Measurements from ENCODE around the gene HMCN1.

Gene HMCN1

DNA sequence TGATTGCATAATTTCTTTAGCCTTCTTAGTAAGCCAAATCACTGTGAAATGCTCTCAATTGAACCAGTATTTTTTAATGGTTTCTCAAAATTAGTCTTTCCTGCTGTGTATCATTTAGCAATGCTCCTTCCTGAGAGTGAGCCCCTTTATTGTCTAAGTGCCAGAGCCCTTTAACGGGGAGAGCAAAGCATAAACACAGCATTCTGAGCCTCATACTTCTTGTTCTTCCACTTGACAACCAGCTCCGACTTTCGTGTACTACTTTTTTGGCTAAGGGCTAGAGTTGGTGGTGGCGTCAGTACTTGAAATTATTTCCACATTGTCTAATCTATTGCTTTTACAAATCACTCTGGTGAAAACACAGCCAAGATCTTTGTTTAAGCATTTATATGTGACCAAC lies 341.8 kb downstream of the HMCN1 start:
- no peaks in the 10 kb centered on the region for H3K27me3 Mint-ChIP-seq
- no peaks in the 10 kb centered on the region for H3K36me3 Mint-ChIP-seq (ENCODE audit: insufficient read depth)
- H3K4me1 Mint-ChIP-seq (ENCODE audit: low read depth in 2 of 2): no peaks in the 10 kb centered on the region
- H3K9me3 Mint-ChIP-seq: no peaks in the 10 kb centered on the region
- H3K27ac Mint-ChIP-seq: no peak overlapping the region
- ATAC-seq (replicated peaks) (no peak), DNase-seq (no peak)
- no peak overlapping the region for H3K4me3 Mint-ChIP-seq

DNA sequence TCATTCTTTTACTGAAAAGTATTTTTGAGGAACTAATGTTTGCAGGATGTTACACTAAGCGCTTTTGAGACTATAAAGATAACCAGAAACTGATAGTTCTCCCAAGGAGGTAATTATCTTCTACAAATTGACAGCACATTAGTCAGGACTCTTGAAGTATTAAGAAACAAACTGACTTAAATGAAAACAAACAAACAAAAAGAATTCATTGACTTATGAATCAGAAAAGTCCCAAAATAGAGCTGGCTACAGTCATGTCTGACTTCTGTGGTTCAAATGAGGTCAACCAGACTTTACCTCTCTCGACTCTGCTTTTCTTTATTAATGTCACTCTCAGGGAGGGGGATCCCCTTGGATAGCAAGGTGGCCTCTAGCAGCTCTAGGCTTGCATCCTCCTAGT lies 344.1 kb downstream of the HMCN1 start:
- H3K4me3 Mint-ChIP-seq: no peak overlapping the region
- H3K4me1 Mint-ChIP-seq (ENCODE audit: low read depth in 2 of 2): no peaks in the 10 kb centered on the region
- no peaks in the 10 kb centered on the region for H3K27me3 Mint-ChIP-seq
- DNase-seq: no peak
- no peaks in the 10 kb centered on the region for H3K9me3 Mint-ChIP-seq
- ATAC-seq (replicated peaks): no peak
- no peak overlapping the region for H3K27ac Mint-ChIP-seq
- H3K36me3 Mint-ChIP-seq (ENCODE audit: insufficient read depth): no peaks in the 10 kb centered on the region

DNA sequence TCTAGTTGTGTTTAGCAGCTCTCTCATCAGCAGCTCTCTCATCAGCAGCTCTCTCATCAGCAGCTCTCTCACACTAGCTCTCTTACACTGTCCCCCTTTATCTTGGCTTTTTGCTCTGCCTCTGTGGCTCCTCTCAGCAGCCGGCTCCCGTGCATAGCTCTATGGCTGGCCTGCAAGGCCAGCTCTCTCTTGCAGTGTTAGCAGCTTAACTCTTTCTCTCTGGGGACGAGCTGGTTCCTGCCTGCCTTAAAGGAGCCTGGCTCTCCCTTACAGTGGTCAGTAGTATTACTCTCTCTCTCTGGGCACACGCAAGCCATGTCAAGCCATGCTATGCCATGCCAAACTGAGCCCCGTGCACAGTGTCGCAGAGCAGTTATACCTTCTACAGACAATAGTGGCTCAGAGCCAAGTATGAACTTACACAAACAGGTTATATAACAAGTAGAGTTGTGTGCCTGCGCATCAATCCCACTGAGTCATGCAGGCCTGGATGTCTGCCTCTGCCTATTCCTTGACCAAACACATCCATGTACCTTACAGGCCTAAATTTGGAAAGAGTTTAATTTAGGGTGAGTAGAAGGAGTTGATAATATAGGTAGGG lies 345.0 kb downstream of the HMCN1 start:
- Mint-ChIP-seq H3K36me3 (ENCODE audit: insufficient read depth) (no peaks in the 10 kb centered on the region), H3K9me3 (no peaks in the 10 kb centered on the region), H3K27ac (no peak overlapping the region), H3K4me3 (no peak overlapping the region), H3K27me3 (no peaks in the 10 kb centered on the region), H3K4me1 (ENCODE audit: low read depth in 2 of 2) (no peaks in the 10 kb centered on the region)
- ATAC-seq (replicated peaks) (no peak), DNase-seq (no peak)

DNA sequence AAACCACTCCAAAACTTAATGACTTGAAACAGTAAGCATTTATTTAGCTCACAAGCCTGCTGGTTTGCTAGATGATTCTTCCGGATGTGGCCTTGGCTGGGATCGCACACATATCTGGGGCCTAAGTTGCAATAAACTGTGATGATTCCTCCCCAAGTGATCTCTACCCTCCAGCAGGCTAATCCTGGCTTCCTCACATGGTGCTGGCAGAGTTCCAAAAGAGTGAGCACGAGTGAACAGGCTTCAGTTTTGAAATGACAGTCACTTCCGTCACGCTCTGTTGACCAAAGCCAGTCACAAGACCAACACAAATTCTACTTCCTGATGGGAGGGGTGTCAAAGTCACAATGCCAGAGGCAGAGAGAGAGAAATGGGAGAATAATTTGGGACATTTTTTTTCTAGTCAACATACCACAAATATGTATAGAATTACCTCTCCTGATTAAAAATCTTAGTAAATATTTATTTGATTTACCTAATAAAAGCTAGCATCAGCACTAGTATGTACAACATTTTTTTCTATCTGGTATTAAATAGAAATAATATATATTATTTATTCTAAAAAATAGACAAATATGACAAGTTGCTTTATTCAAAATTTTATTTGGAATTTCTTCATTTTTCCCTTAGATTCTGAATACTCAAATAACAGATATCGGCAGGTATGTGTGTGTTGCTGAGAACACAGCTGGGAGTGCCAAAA lies 348.2 kb downstream of the HMCN1 start:
- H3K27ac Mint-ChIP-seq: no peak overlapping the region
- H3K4me1 Mint-ChIP-seq (ENCODE audit: low read depth in 2 of 2): no peaks in the 10 kb centered on the region
- DNase-seq (no peak), ATAC-seq (replicated peaks) (peak; percentile 27)
- H3K4me3 Mint-ChIP-seq: no peak overlapping the region
- no peaks in the 10 kb centered on the region for H3K27me3 Mint-ChIP-seq
- no peaks in the 10 kb centered on the region for H3K36me3 Mint-ChIP-seq (ENCODE audit: insufficient read depth)
- H3K9me3 Mint-ChIP-seq: no peaks in the 10 kb centered on the region

DNA sequence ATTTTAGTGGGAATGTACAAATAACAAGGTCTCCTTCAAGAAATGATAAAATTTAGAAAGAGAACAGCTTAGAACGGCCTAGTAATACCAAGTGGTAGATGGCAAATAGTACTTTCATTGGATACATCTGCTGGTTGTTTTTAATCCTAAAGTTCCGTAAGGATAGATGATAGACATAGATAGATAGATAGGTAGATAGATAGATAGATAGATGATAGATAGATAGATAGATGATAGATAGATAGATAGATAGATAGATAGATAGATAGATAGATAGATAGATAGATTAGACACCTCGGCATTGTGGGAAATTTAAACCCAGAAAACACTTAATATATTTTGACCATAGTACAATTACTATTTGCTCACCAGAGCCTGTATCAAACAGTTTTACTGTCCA lies 352.4 kb downstream of the HMCN1 start:
- no peaks in the 10 kb centered on the region for H3K9me3 Mint-ChIP-seq
- H3K27me3 Mint-ChIP-seq: no peaks in the 10 kb centered on the region
- H3K4me3 Mint-ChIP-seq: no peak overlapping the region
- H3K36me3 Mint-ChIP-seq (ENCODE audit: insufficient read depth): no peaks in the 10 kb centered on the region
- no peaks in the 10 kb centered on the region for H3K4me1 Mint-ChIP-seq (ENCODE audit: low read depth in 2 of 2)
- ATAC-seq (replicated peaks): no peak
- no peak for DNase-seq
- H3K27ac Mint-ChIP-seq: no peak overlapping the region

DNA sequence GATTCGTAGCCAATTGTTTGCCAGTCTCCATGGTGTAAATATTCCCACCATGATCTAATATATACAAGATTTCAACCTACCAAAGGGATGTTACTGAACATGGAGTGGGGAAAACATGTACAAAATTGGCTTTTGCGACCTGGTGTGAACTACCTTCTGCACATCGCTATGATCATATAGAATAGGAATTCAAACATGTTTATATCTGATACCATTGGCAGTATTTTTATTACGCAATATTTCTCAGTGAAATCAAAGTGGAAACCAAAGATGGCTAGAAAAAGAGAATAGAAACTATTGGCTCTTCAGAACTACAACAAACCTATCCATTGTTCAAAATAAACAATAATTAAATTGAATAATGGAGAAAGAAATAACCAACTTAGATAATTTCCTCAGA lies 355.7 kb downstream of the HMCN1 start:
- no peaks in the 10 kb centered on the region for H3K4me1 Mint-ChIP-seq (ENCODE audit: low read depth in 2 of 2)
- H3K4me3 Mint-ChIP-seq: no peak overlapping the region
- ATAC-seq (replicated peaks): no peak
- H3K9me3 Mint-ChIP-seq: no peaks in the 10 kb centered on the region
- no peaks in the 10 kb centered on the region for H3K36me3 Mint-ChIP-seq (ENCODE audit: insufficient read depth)
- H3K27ac Mint-ChIP-seq: no peak overlapping the region
- H3K27me3 Mint-ChIP-seq: no peaks in the 10 kb centered on the region
- DNase-seq: no peak

DNA sequence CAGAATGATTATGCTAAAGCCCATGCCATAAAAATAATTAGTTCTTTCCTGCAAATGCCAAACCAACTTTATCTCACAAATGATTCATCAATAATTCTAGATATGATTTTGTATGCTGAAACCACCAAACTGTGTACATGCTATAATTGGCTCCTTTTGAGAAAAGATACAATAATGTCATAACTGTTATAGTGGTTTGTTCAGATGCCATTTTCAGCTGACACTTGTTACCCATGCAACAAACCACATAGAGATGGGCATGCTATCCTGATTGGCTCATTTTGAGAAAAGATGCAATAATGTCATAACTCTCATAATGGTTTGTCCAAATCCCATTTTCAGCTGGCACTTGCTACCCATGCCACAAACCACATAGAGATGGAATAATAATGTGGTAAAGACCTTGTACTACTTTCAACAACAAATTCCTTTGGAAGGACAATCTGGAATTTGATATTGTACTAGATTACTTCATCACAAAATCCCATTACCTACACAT lies 357.1 kb downstream of the HMCN1 start:
- no peaks in the 10 kb centered on the region for H3K36me3 Mint-ChIP-seq (ENCODE audit: insufficient read depth)
- H3K27ac Mint-ChIP-seq: no peak overlapping the region
- H3K4me1 Mint-ChIP-seq (ENCODE audit: low read depth in 2 of 2): no peaks in the 10 kb centered on the region
- no peak overlapping the region for H3K4me3 Mint-ChIP-seq
- DNase-seq (no peak), ATAC-seq (replicated peaks) (no peak)
- H3K9me3 Mint-ChIP-seq: no peaks in the 10 kb centered on the region
- no peaks in the 10 kb centered on the region for H3K27me3 Mint-ChIP-seq

DNA sequence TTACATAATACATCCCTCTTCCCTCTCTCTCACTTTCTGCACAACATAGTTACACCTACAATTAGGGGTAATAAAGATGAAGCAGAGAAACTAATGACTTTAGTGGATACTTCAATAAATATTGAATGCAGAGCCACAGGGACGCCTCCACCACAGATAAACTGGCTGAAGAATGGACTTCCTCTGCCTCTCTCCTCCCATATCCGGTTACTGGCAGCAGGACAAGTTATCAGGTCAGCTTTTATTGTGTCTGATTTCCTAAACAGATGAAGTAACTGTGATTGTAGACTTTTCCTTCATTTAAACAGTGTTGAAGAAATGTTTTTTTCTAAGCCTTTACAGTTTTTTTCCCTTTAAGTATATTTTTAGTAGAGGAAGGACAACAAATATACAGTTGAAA lies 359.2 kb downstream of the HMCN1 start:
- no peak for ATAC-seq (replicated peaks)
- no peaks in the 10 kb centered on the region for H3K9me3 Mint-ChIP-seq
- H3K27ac Mint-ChIP-seq: no peak overlapping the region
- DNase-seq: no peak
- no peaks in the 10 kb centered on the region for H3K4me1 Mint-ChIP-seq (ENCODE audit: low read depth in 2 of 2)
- H3K27me3 Mint-ChIP-seq: no peaks in the 10 kb centered on the region
- H3K4me3 Mint-ChIP-seq: no peak overlapping the region
- H3K36me3 Mint-ChIP-seq (ENCODE audit: insufficient read depth): no peaks in the 10 kb centered on the region

DNA sequence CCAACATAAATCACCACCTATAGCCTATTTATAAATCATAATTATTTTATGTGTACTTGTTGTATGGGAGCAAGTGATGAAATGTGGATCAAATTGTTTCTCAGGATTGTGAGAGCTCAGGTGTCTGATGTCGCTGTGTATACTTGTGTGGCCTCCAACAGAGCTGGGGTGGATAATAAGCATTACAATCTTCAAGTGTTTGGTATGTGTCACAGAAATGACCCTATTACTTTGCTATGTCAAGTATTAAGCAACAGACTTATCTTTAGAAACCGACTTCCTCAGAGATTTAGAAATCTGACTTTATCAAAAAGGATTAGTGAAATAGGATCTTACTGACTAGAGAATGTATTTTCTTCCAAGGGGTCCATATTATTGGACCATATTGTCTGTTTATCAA lies 360.0 kb downstream of the HMCN1 start:
- Mint-ChIP-seq H3K4me1 (ENCODE audit: low read depth in 2 of 2) (no peaks in the 10 kb centered on the region), H3K36me3 (ENCODE audit: insufficient read depth) (no peaks in the 10 kb centered on the region), H3K9me3 (no peaks in the 10 kb centered on the region), H3K27ac (no peak overlapping the region), H3K4me3 (no peak overlapping the region), H3K27me3 (no peaks in the 10 kb centered on the region)
- no peak for ATAC-seq (replicated peaks)
- DNase-seq: no peak

DNA sequence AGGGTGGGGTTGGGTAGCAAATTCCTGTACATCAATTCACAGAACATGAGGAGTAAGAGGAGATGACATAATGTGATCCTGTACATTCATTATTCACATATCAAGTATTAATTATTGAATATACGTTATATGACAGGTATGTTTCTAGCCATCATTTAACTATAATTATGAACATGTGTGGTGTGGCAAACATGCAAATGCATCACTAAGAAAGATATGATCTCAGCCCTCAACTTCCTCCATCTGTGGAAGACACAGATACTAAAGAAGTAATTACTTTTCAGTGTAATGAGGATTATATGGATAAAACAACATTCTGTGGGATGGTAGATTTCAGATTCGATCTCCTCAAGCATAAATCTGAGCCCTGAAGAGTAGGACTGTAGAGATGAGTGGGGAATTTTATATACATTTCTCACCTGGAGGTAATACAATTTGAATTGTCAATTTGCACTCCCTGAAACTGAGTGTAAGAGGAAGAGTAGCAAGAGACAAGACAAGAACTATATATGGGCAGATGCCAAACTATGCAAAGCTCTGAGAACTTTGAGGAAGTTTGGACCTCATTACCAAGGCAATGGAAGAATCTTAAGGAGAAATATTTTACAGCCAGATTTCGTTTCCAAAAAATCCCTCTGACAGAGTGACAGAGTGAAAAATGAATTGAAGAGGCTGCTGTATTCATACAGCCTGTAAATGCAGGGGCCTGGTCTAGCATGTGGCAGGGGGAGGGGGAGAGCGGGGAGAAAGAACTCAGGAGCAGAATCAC lies 365.3 kb downstream of the HMCN1 start:
- DNase-seq (no peak), ATAC-seq (replicated peaks) (no peak)
- no peaks in the 10 kb centered on the region for H3K9me3 Mint-ChIP-seq
- no peak overlapping the region for H3K4me3 Mint-ChIP-seq
- no peak overlapping the region for H3K27ac Mint-ChIP-seq
- H3K27me3 Mint-ChIP-seq: no peaks in the 10 kb centered on the region
- H3K4me1 Mint-ChIP-seq (ENCODE audit: low read depth in 2 of 2): no peaks in the 10 kb centered on the region
- H3K36me3 Mint-ChIP-seq (ENCODE audit: insufficient read depth): no peaks in the 10 kb centered on the region

DNA sequence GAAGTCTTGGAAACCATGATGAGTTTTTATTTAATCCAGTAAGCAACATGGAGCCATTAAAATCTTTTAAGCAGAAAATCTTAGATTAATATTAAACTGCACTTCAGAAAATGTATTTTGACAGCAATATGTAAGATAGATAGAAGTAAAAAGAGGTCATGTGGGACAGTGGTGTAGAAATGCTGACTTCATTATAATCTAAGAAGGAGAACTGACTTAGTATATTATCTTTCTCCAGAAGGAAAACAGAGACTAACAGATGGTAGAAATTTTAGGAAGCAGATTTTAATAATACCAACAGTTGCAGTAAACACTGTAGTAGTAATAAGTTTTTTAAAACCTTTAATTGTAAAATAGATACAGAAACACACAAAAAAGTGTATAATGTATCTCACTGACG lies 367.9 kb downstream of the HMCN1 start:
- Mint-ChIP-seq H3K27me3 (no peaks in the 10 kb centered on the region), H3K4me1 (ENCODE audit: low read depth in 2 of 2) (no peaks in the 10 kb centered on the region), H3K9me3 (no peaks in the 10 kb centered on the region), H3K4me3 (no peak overlapping the region), H3K36me3 (ENCODE audit: insufficient read depth) (no peaks in the 10 kb centered on the region), H3K27ac (no peak overlapping the region)
- ATAC-seq (replicated peaks) (no peak), DNase-seq (no peak)

DNA sequence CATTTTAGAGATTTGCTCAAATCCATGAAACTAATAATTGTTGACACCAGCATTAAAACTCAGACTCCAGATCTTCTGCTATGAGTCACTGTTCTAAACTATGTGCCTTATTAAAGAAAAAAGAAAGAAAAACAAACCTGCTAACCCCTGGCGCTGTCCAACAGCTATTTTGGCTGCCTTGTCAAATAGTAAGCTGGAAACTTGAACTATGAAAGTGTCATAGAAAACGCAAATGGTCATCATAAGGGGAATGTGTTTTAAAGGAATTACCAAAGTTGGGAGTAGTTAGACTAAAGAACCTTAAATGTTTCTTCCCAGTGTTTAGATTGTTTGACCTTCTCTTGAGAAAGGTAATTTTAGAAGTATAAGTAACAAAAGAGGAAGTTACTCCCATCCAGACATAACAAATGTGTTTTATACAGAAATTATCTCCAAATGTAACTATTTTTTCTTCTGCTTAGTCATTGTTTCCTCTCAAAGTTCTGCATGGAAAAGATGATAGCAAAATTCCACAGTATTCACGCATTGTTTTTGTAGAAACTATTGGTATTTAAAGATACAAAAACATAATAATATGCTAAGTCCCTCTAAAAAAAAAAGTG lies 368.5 kb downstream of the HMCN1 start:
- Mint-ChIP-seq H3K27me3 (no peaks in the 10 kb centered on the region), H3K36me3 (ENCODE audit: insufficient read depth) (no peaks in the 10 kb centered on the region), H3K27ac (no peak overlapping the region), H3K4me3 (no peak overlapping the region), H3K9me3 (no peaks in the 10 kb centered on the region), H3K4me1 (ENCODE audit: low read depth in 2 of 2) (no peaks in the 10 kb centered on the region)
- DNase-seq (no peak), ATAC-seq (replicated peaks) (no peak)

DNA sequence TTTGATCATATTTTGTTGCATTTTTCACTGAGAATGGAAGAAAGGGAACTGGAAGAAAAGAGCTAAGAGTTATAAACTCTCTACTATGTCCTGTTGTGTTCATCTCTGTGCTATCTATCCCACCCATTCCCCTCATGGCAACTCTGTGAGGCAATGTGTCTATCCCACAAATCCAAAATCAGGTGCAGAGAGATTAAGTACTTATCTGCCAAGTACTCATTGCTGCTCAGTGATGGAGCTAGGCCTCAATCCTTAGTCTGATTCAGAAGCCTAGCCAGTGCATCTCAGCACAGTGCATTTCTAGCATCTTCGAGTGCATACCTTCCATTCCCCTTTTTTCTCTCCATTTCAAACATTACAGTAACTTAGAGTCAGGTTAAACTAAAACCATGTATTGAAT lies 370.3 kb downstream of the HMCN1 start:
- no peaks in the 10 kb centered on the region for H3K4me1 Mint-ChIP-seq (ENCODE audit: low read depth in 2 of 2)

DNA sequence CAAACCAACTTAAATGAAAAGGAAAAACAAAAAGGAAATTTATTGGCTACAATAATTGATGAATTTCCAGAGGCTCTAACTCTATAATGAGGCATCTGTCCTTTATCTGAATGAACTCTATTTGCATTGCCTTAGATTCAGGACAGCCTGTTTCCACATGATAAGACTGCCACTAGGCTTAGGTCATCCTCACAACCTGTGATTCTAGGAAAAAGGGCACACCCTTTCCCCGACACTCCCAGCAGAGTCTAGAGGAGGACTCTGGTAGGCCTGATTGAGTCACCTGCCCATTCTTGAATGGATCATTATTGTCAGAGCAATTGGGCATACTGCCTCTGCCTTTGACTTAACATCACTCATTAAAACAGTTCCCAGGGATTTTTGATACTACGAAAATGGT lies 378.1 kb downstream of the HMCN1 start:
- ATAC-seq (replicated peaks) (no peak), DNase-seq (no peak)
- Mint-ChIP-seq H3K27me3 (no peaks in the 10 kb centered on the region), H3K4me3 (no peak overlapping the region), H3K4me1 (ENCODE audit: low read depth in 2 of 2) (no peaks in the 10 kb centered on the region), H3K27ac (no peak overlapping the region), H3K36me3 (ENCODE audit: insufficient read depth) (no peaks in the 10 kb centered on the region), H3K9me3 (peaks cover 7% of the 10 kb centered on the region in 2 donors)

More for the DNA sequence above, 370.3 kb downstream of the HMCN1 start:
- Mint-ChIP-seq H3K36me3 (ENCODE audit: insufficient read depth) (no peaks in the 10 kb centered on the region), H3K4me3 (no peak overlapping the region), H3K27me3 (no peaks in the 10 kb centered on the region), H3K27ac (no peak overlapping the region), H3K9me3 (peaks cover 0 to 3% of the 10 kb centered on the region in 2 donors)
- no peak for ATAC-seq (replicated peaks)
- DNase-seq: no peak
